Astrocyte (in vitro differentiated cells and primary cell): ENCODE measurements around the gene LYPD4. TPM values are rescaled to one million over a fixed set of nuclear protein-coding genes. Genes with fewer than 3 reads are reported as not detected.
A peak's percentile ranks its signal among the peaks of the same experiment; 100 is the strongest.

Experiments
- DNase-seq: peaks from one replicate; pipeline ENCODE4 v3.0.0-alpha.2; 2010; ENCODE audit warnings: low read depth
- FAIRE-seq: peaks from 2 replicates; lab custom pipeline; 2011; peaks lifted over from hg19 to GRCh38; lab: Jason Lieb, UNC
- H2AFZ ChIP-seq: 2 replicates; pipeline ENCODE4 v1.6.0; 2012; ENCODE audit warnings: low read depth, low read length, inconsistent platforms
- H3K27ac ChIP-seq: 2 replicates; pipeline ENCODE4 v1.5.1; 2011; ENCODE audit warnings: low read depth, low read length, inconsistent platforms
- H3K27me3 ChIP-seq: 2 replicates; pipeline ENCODE4 v1.6.0; 2011; ENCODE audit warnings: low read length, inconsistent platforms; ENCODE audit not compliant: insufficient read depth
- H3K36me3 ChIP-seq: 2 replicates; pipeline ENCODE4 v1.5.1; 2011; ENCODE audit warnings: low read length, inconsistent platforms; ENCODE audit not compliant: insufficient read depth
- H3K4me1 ChIP-seq: 2 replicates; pipeline ENCODE4 v1.5.1; 2011; ENCODE audit warnings: low read length, inconsistent platforms; ENCODE audit not compliant: insufficient read depth
- H3K4me2 ChIP-seq: 2 replicates; pipeline ENCODE4 v1.6.0; 2012; ENCODE audit warnings: low read length, inconsistent platforms
- H3K4me3 ChIP-seq: 2 replicates; pipeline ENCODE4 v1.5.1; 2011; ENCODE audit warnings: low read depth, mild to moderate bottlenecking, low read length, inconsistent platforms; ENCODE audit not compliant: insufficient read depth
- H3K79me2 ChIP-seq: 2 replicates; pipeline ENCODE4 v1.6.0; 2012; ENCODE audit warnings: mild to moderate bottlenecking, low read length, inconsistent platforms; ENCODE audit not compliant: insufficient read depth
- H3K9ac ChIP-seq: 2 replicates; pipeline ENCODE4 v1.6.0; 2012; ENCODE audit warnings: mild to moderate bottlenecking, low read length, inconsistent platforms
- H3K9me3 ChIP-seq: 2 replicates; pipeline ENCODE4 v1.5.1; 2012; ENCODE audit warnings: low read depth, mild to moderate bottlenecking, low read length, inconsistent platforms; ENCODE audit not compliant: insufficient read depth
- H4K20me1 ChIP-seq: 2 replicates; pipeline ENCODE4 v1.6.0; 2012; ENCODE audit warnings: low read length, inconsistent platforms; ENCODE audit not compliant: insufficient read depth
- H3K27ac Mint-ChIP-seq: one replicate; pipeline ENCODE4 v1.8.0; 2021; ENCODE audit warnings: mild to moderate bottlenecking, mixed read lengths; ENCODE audit not compliant: unreplicated experiment
- H3K27me3 Mint-ChIP-seq: one replicate; pipeline ENCODE4 v1.8.0; 2021; ENCODE audit warnings: low read depth, mixed read lengths; ENCODE audit not compliant: unreplicated experiment
- H3K36me3 Mint-ChIP-seq: one replicate; pipeline ENCODE4 v1.8.0; 2021; ENCODE audit warnings: low read depth, mixed read lengths; ENCODE audit not compliant: unreplicated experiment
- H3K4me1 Mint-ChIP-seq: one replicate; pipeline ENCODE4 v1.8.0; 2021; ENCODE audit warnings: low read depth, mixed read lengths; ENCODE audit not compliant: unreplicated experiment
- H3K4me3 Mint-ChIP-seq: one replicate; pipeline ENCODE4 v1.8.0; 2021; ENCODE audit warnings: mild to moderate bottlenecking, moderate library complexity, mixed read lengths; ENCODE audit not compliant: unreplicated experiment
- H3K9me3 Mint-ChIP-seq: one replicate; pipeline ENCODE4 v1.8.0; 2021; ENCODE audit warnings: mild to moderate bottlenecking, mixed read lengths; ENCODE audit not compliant: unreplicated experiment
- CTCF ChIP-seq: IDR thresholded peaks from 2 replicates; pipeline ENCODE4 v1.5.1; 2011; ENCODE audit warnings: low read depth, mild to moderate bottlenecking, inconsistent platforms, low read length, moderate library complexity; ENCODE audit not compliant: insufficient read depth
- EZH2 ChIP-seq: IDR thresholded peaks from 2 replicates; pipeline ENCODE4 v1.6.1; 2012; ENCODE audit warnings: mild to moderate bottlenecking, low read length, inconsistent platforms; ENCODE audit not compliant: insufficient read depth
- total RNA-seq: library from RNA; stranded (reverse); gene quantifications from 2 replicates; pipeline ENCODE4 v1.2.1, GENCODE V29; 2021

The LYPD4 gene
- total RNA-seq, 1 donor from 2014 or later, result not detected

- H3K27ac ChIP-seq, result peak overlapping the region; percentile 94
- peaks cover 32% of the 10 kb centered on the region for H3K4me1 ChIP-seq
- no peak overlapping the region for H2AFZ ChIP-seq
- FAIRE-seq (no peak), DNase-seq (no peak)
- H3K27me3 ChIP-seq, result no peaks in the 10 kb centered on the region
- peaks cover 61% of the 10 kb centered on the region for H3K79me2 ChIP-seq
- no peaks in the 10 kb centered on the region for H3K9me3 Mint-ChIP-seq
- no peaks in the 10 kb centered on the region for H3K9me3 ChIP-seq
- no peak for TF ChIP-seq EZH2
- TF ChIP-seq CTCF, result no peak
- peaks cover 38% of the 10 kb centered on the region for H3K36me3 Mint-ChIP-seq
- H3K4me3 Mint-ChIP-seq, result peak overlapping the region; percentile 99
- peak overlapping the region; percentile 99 for H3K27ac Mint-ChIP-seq
- peaks cover 56% of the 10 kb centered on the region for H4K20me1 ChIP-seq
- H3K36me3 ChIP-seq, result peaks cover 43% of the 10 kb centered on the region
- H3K4me2 ChIP-seq, result peak overlapping the region; percentile 97
- H3K4me3 ChIP-seq, result peak overlapping the region; percentile 96
- H3K9ac ChIP-seq, result peak overlapping the region; percentile 100
- peaks cover 2% of the 10 kb centered on the region for H3K27me3 Mint-ChIP-seq
- H3K4me1 Mint-ChIP-seq, result peaks cover 28% of the 10 kb centered on the region
These were observed 16.8 kb upstream of the LYPD4 start for GRCh38 chr19:41861116-41861768.

GRCh38 chr19:41860419-41861115, 16.1 kb upstream of the LYPD4 start:
- Histone ChIP-seq H3K4me3 (peak overlapping the region; percentile 96), H3K36me3 (peaks cover 43% of the 10 kb centered on the region), H3K27me3 (no peaks in the 10 kb centered on the region), H2AFZ (no peak overlapping the region), H3K4me1 (peaks cover 32% of the 10 kb centered on the region), H3K9ac (peak overlapping the region; percentile 100), H3K4me2 (peak overlapping the region; percentile 97), H4K20me1 (peaks cover 51% of the 10 kb centered on the region), H3K79me2 (peaks cover 57% of the 10 kb centered on the region), H3K9me3 (no peaks in the 10 kb centered on the region), H3K27ac (peak overlapping the region; percentile 94)
- Mint-ChIP-seq H3K4me1 (peaks cover 27% of the 10 kb centered on the region), H3K27ac (peak overlapping the region; percentile 99), H3K4me3 (peak overlapping the region; percentile 99), H3K36me3 (peaks cover 37% of the 10 kb centered on the region), H3K27me3 (peaks cover 2% of the 10 kb centered on the region), H3K9me3 (no peaks in the 10 kb centered on the region)
- DNase-seq (no peak), FAIRE-seq (no peak)
- TF ChIP-seq EZH2, result no peak
- no peak for TF ChIP-seq CTCF
